Amniotic stem cell (primary cell): ENCODE measurements around the gene CAMSAP1.

Source experiments
- DNase-seq: peaks from one replicate; lab custom pipeline; 2025; lab: John Stamatoyannopoulos, UW

The CAMSAP1 gene

GRCh38 chr9:135774239-135774747 is 133.1 kb downstream of the CAMSAP1 start:
- DNase-seq = no peak

GRCh38 chr9:135773530-135774238 is 133.7 kb downstream of the CAMSAP1 start:
- no peak for DNase-seq

GRCh38 chr9:135772702-135773493 is 134.4 kb downstream of the CAMSAP1 start:
- no peak for DNase-seq

- no peak for DNase-seq
Observed at GRCh38 chr9:135772056-135772646, 135.2 kb downstream of the CAMSAP1 start.

- DNase-seq = no peak
Observed at GRCh38 chr9:135771401-135772051, 135.8 kb downstream of the CAMSAP1 start.

- DNase-seq = no peak
Observed at GRCh38 chr9:135770771-135771170, 136.6 kb downstream of the CAMSAP1 start.

GRCh38 chr9:135770203-135770535 is 137.2 kb downstream of the CAMSAP1 start:
- no peak for DNase-seq

- no peak for DNase-seq
Observed at GRCh38 chr9:135769489-135770202, 137.7 kb downstream of the CAMSAP1 start.

GRCh38 chr9:135768516-135769218 is 138.7 kb downstream of the CAMSAP1 start:
- DNase-seq = no peak

- DNase-seq = no peak
Observed at GRCh38 chr9:135766707-135767106, 140.6 kb downstream of the CAMSAP1 start.

- DNase-seq = no peak
Observed at GRCh38 chr9:135766251-135766650, 141.1 kb downstream of the CAMSAP1 start.

GRCh38 chr9:135765416-135765815 is 141.9 kb downstream of the CAMSAP1 start:
- DNase-seq = no peak

GRCh38 chr9:135764731-135765130 is 142.6 kb downstream of the CAMSAP1 start:
- no peak for DNase-seq

GRCh38 chr9:135763716-135764446 is 143.5 kb downstream of the CAMSAP1 start:
- no peak for DNase-seq

GRCh38 chr9:135762921-135763320 is 144.4 kb downstream of the CAMSAP1 start:
- no peak for DNase-seq

GRCh38 chr9:135761845-135762168 is 145.5 kb downstream of the CAMSAP1 start:
- DNase-seq = no peak

GRCh38 chr9:135761150-135761844 is 146.0 kb downstream of the CAMSAP1 start:
- no peak for DNase-seq

- no peak for DNase-seq
Observed at GRCh38 chr9:135760465-135760864, 146.9 kb downstream of the CAMSAP1 start.

GRCh38 chr9:135759676-135760300 is 147.6 kb downstream of the CAMSAP1 start:
- no peak for DNase-seq
